ENCODE results near the gene ERLEC1.
"Not testable (repeated sequence)": the region's sequence is repeated elsewhere in the genome, so short reads cannot be mapped to it uniquely, and the experiment has no call there.

Gene ERLEC1

GRCh38 chr2:53818854-53819435, 32.1 kb downstream of the ERLEC1 start:
- DNase-seq (ENCODE audit: low spot score), result no peak
- no peak for TF ChIP-seq CTCF (IDR thresholded peaks at IDR 0.05; ENCODE audit: extremely low read depth, insufficient read depth, missing control alignments)
- in situ Hi-C loops (cut with MboI; ENCODE audit: low pct_unique_long_range_greater_than_20kb, low sequenced_read_pairs, unreplicated experiment), result no loop called here

GRCh38 chr2:53819634-53820033, 32.8 kb downstream of the ERLEC1 start:
- DNase-seq (ENCODE audit: low spot score), result no peak
- in situ Hi-C loops (cut with MboI; ENCODE audit: low pct_unique_long_range_greater_than_20kb, low sequenced_read_pairs, unreplicated experiment), result no loop called here
- TF ChIP-seq CTCF (IDR thresholded peaks at IDR 0.05; ENCODE audit: extremely low read depth, insufficient read depth, missing control alignments), result no peak

- in situ Hi-C loops (cut with MboI; ENCODE audit: low pct_unique_long_range_greater_than_20kb, low sequenced_read_pairs, unreplicated experiment), result no loop called here
- TF ChIP-seq CTCF (IDR thresholded peaks at IDR 0.05; ENCODE audit: extremely low read depth, insufficient read depth, missing control alignments), result no peak
- no peak for DNase-seq (ENCODE audit: low spot score)
Measured at GRCh38 chr2:53820048-53820447, 33.2 kb downstream of the ERLEC1 start.

GRCh38 chr2:53820711-53821110, 33.9 kb downstream of the ERLEC1 start:
- no peak for TF ChIP-seq CTCF (IDR thresholded peaks at IDR 0.05; ENCODE audit: extremely low read depth, insufficient read depth, missing control alignments)
- no peak for DNase-seq (ENCODE audit: low spot score)
- in situ Hi-C loops (cut with MboI; ENCODE audit: low pct_unique_long_range_greater_than_20kb, low sequenced_read_pairs, unreplicated experiment), result no loop called here

- no peak for DNase-seq (ENCODE audit: low spot score)
- in situ Hi-C loops (cut with MboI; ENCODE audit: low pct_unique_long_range_greater_than_20kb, low sequenced_read_pairs, unreplicated experiment), result no loop called here
- TF ChIP-seq CTCF (IDR thresholded peaks at IDR 0.05; ENCODE audit: extremely low read depth, insufficient read depth, missing control alignments), result no peak
Measured at GRCh38 chr2:53821810-53822209, 35.0 kb downstream of the ERLEC1 start.

- in situ Hi-C loops (cut with MboI; ENCODE audit: low pct_unique_long_range_greater_than_20kb, low sequenced_read_pairs, unreplicated experiment); DNase-seq (ENCODE audit: low spot score): not testable (repeated sequence)
Measured at GRCh38 chr2:53823639-53824038, 36.8 kb downstream of the ERLEC1 start.

More at GRCh38 chr2:53823639-53824038, 36.8 kb downstream of the ERLEC1 start:
- TF ChIP-seq CTCF (IDR thresholded peaks at IDR 0.05; ENCODE audit: extremely low read depth, insufficient read depth, missing control alignments), result peak; percentile 44

All from GM13977 (cell line).